Left ventricle myocardium inferior (tissue), 1 donor: ENCODE results near the gene MICAL2. TPM values are rescaled to one million over a fixed set of nuclear protein-coding genes. Genes with fewer than 3 reads are reported as not detected.

ENCODE experiments used
- DNase-seq: peaks from one replicate; pipeline ENCODE4 v3.0.0-alpha.2; 2020
- H3K27ac ChIP-seq: fragments of 200-600 bp; replicated peaks from 2 replicates; pipeline ENCODE4 v1.8.0; 2021
- H3K27me3 ChIP-seq: fragments of 200-600 bp; 2 replicates; pipeline ENCODE4 v1.8.0; 2021; ENCODE audit warnings: low read depth
- H3K36me3 ChIP-seq: fragments of 200-600 bp; 2 replicates; pipeline ENCODE4 v1.8.0; 2021
- H3K4me1 ChIP-seq: fragments of 200-600 bp; 2 replicates; pipeline ENCODE4 v1.8.0; 2021
- H3K4me3 ChIP-seq: fragments of 200-600 bp; 2 replicates; pipeline ENCODE4 v1.8.0; 2021; ENCODE audit warnings: mild to moderate bottlenecking, moderate library complexity
- H3K9me3 ChIP-seq: fragments of 200-600 bp; replicated peaks from 2 replicates; pipeline ENCODE4 v1.8.0; 2021
- intact Hi-C: fragments of 100-400 bp; cut with micrococcal nuclease; formaldehyde crosslinking; loops from one replicate; pipeline ENCODE4 v1.11.0; 2022
- total RNA-seq: library from RNA; stranded (reverse); fragmentation: NEBNext Ultra II Directional; extraction: Animal tissue kit (Norgen Biotek cat#: 25700); gene quantifications from one replicate; pipeline ENCODE4 v1.2.1, GENCODE V29; 2021
- TF ChIP-seq, protein P1 (sequence below): fragments of 200-600 bp; IDR thresholded peaks from 2 replicates; pipeline ENCODE4 v1.8.0; 2021; ENCODE audit warnings: antibody characterized with exemption, mild to moderate bottlenecking, borderline replicate concordance
- donor health status: DM: no; HTN: yes; CAD: no; lungs with severe emphysema.

Gene MICAL2
- total RNA-seq, 1 donor from 2014 or later, result 85.0 TPM

GRCh38 chr11:12066056-12066798 lies 44.2 kb upstream of the MICAL2 start:
- no peaks in the 10 kb centered on the region for H3K36me3 ChIP-seq
- H3K9me3 ChIP-seq, result peaks cover 6% of the 10 kb centered on the region
- DNase-seq, result no peak
- intact Hi-C loops, result no loop called here
- H3K27me3 ChIP-seq, result no peaks in the 10 kb centered on the region
- H3K27ac ChIP-seq, result peak overlapping the region; percentile 33
- H3K4me3 ChIP-seq, result no peak overlapping the region
- peaks cover 25% of the 10 kb centered on the region for H3K4me1 ChIP-seq
- TF ChIP-seq, protein P1, sequence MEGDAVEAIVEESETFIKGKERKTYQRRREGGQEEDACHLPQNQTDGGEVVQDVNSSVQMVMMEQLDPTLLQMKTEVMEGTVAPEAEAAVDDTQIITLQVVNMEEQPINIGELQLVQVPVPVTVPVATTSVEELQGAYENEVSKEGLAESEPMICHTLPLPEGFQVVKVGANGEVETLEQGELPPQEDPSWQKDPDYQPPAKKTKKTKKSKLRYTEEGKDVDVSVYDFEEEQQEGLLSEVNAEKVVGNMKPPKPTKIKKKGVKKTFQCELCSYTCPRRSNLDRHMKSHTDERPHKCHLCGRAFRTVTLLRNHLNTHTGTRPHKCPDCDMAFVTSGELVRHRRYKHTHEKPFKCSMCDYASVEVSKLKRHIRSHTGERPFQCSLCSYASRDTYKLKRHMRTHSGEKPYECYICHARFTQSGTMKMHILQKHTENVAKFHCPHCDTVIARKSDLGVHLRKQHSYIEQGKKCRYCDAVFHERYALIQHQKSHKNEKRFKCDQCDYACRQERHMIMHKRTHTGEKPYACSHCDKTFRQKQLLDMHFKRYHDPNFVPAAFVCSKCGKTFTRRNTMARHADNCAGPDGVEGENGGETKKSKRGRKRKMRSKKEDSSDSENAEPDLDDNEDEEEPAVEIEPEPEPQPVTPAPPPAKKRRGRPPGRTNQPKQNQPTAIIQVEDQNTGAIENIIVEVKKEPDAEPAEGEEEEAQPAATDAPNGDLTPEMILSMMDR, result no peak

GRCh38 chr11:12066799-12067508 lies 43.4 kb upstream of the MICAL2 start:
- TF ChIP-seq, protein P1, result no peak
- Histone ChIP-seq H3K9me3 (peaks cover 6% of the 10 kb centered on the region), H3K27me3 (no peaks in the 10 kb centered on the region), H3K4me1 (peaks cover 25% of the 10 kb centered on the region), H3K36me3 (no peaks in the 10 kb centered on the region), H3K27ac (peak overlapping the region; percentile 33), H3K4me3 (no peak overlapping the region)
- intact Hi-C loops, result no loop called here
- no peak for DNase-seq

GRCh38 chr11:12067796-12068357 lies 42.5 kb upstream of the MICAL2 start:
- intact Hi-C loops, result no loop called here
- Histone ChIP-seq H3K4me3 (no peak overlapping the region), H3K27ac (no peak overlapping the region), H3K36me3 (no peaks in the 10 kb centered on the region), H3K9me3 (peaks cover 6% of the 10 kb centered on the region), H3K4me1 (peaks cover 25% of the 10 kb centered on the region), H3K27me3 (no peaks in the 10 kb centered on the region)
- TF ChIP-seq, protein P1, result no peak
- no peak for DNase-seq

GRCh38 chr11:12069066-12069676 lies 41.2 kb upstream of the MICAL2 start:
- no peak for DNase-seq

More at GRCh38 chr11:12069066-12069676, 41.2 kb upstream of the MICAL2 start:
- Histone ChIP-seq H3K9me3 (peaks cover 6% of the 10 kb centered on the region), H3K4me1 (peaks cover 25% of the 10 kb centered on the region), H3K4me3 (no peak overlapping the region), H3K27me3 (no peaks in the 10 kb centered on the region), H3K27ac (no peak overlapping the region), H3K36me3 (no peaks in the 10 kb centered on the region)
- intact Hi-C loops, result no loop called here
- TF ChIP-seq, protein P1, result no peak
